GM23338 (cell line): ENCODE measurements around the gene ANKFN1. TPM values are rescaled to one million over a fixed set of nuclear protein-coding genes. Genes with fewer than 3 reads are reported as not detected.

Experiments used
- ATAC-seq: fragments of 200-7000 bp; cut with Tn5 transposase; 3 replicates; pipeline ENCODE4 v1.9.1; 2020
- DNase-seq: peaks from one replicate; pipeline ENCODE4 v3.0.0-alpha.2; 2015; ENCODE audit warnings: low spot score
- H2AFZ ChIP-seq: fragments of 200-600 bp; sonication (generic); 2 replicates; pipeline ENCODE4 v1.8.0; 2016; ENCODE audit warnings: antibody characterized with exemption, mild to moderate bottlenecking, moderate library complexity
- H3F3A ChIP-seq: fragments of 200-600 bp; sonication (generic); replicated peaks from 2 replicates; pipeline ENCODE4 v1.8.0; 2017; ENCODE audit warnings: antibody characterized with exemption, mixed run types, low read depth
- H3K27ac ChIP-seq: fragments of 200-600 bp; sonication (generic); 2 replicates; pipeline ENCODE4 v1.6.1; 2016; ENCODE audit warnings: low read depth
- H3K27me3 ChIP-seq: fragments of 200-600 bp; sonication (generic); 2 replicates; pipeline ENCODE4 v1.8.0; 2016; ENCODE audit warnings: mild to moderate bottlenecking, mixed run types, moderate library complexity; ENCODE audit not compliant: insufficient read depth
- H3K36me3 ChIP-seq: fragments of 200-600 bp; sonication (generic); 2 replicates; pipeline ENCODE4 v1.8.0; 2016; ENCODE audit warnings: mild to moderate bottlenecking; ENCODE audit not compliant: insufficient read depth
- H3K4me1 ChIP-seq: fragments of 200-600 bp; sonication (generic); 2 replicates; pipeline ENCODE4 v1.8.0; 2016; ENCODE audit warnings: mild to moderate bottlenecking, moderate library complexity; ENCODE audit not compliant: insufficient read depth
- H3K4me2 ChIP-seq: fragments of 200-600 bp; sonication (generic); 2 replicates; pipeline ENCODE4 v1.7.1; 2017; ENCODE audit warnings: mixed run types
- H3K4me3 ChIP-seq: fragments of 200-600 bp; sonication (generic); 2 replicates; pipeline ENCODE4 v1.6.1; 2016; ENCODE audit warnings: mixed run types
- H3K79me2 ChIP-seq: fragments of 200-600 bp; sonication (generic); replicated peaks from 2 replicates; pipeline ENCODE4 v1.8.0; 2017; ENCODE audit warnings: mild to moderate bottlenecking; ENCODE audit not compliant: insufficient read depth
- H3K9me2 ChIP-seq: fragments of 200-600 bp; sonication (generic); 2 replicates; pipeline ENCODE4 v1.8.0; 2017; ENCODE audit not compliant: insufficient read depth
- H4K20me1 ChIP-seq: fragments of 200-600 bp; sonication (generic); replicated peaks from 2 replicates; pipeline ENCODE4 v1.8.0; 2017; ENCODE audit warnings: mild to moderate bottlenecking; ENCODE audit not compliant: insufficient read depth
- H3K27ac Mint-ChIP-seq: 2 replicates; pipeline ENCODE4 v1.8.0; 2020; ENCODE audit warnings: inconsistent platforms, mild to moderate bottlenecking, moderate library complexity, mixed read lengths
- H3K27me3 Mint-ChIP-seq: 3 replicates; pipeline ENCODE4 v1.8.0; 2022; ENCODE audit warnings: low read depth, mild to moderate bottlenecking, moderate library complexity, mixed read lengths, inconsistent platforms; ENCODE audit not compliant: insufficient read depth, poor library complexity
- H3K36me3 Mint-ChIP-seq: 3 replicates; pipeline ENCODE4 v1.8.0; 2021; ENCODE audit warnings: low read depth, mild to moderate bottlenecking, inconsistent platforms, moderate library complexity, mixed read lengths
- H3K4me1 Mint-ChIP-seq: 3 replicates; pipeline ENCODE4 v1.8.0; 2020; ENCODE audit warnings: mild to moderate bottlenecking, inconsistent platforms, mixed read lengths
- H3K4me3 Mint-ChIP-seq: 3 replicates; pipeline ENCODE4 v1.8.0; 2021; ENCODE audit warnings: moderate library complexity, mild to moderate bottlenecking, inconsistent platforms, mixed read lengths
- H3K9me3 Mint-ChIP-seq: 3 replicates; pipeline ENCODE4 v1.8.0; 2020; ENCODE audit warnings: moderate library complexity, mild to moderate bottlenecking, inconsistent platforms, mixed read lengths
- CREB1 ChIP-seq: fragments of 250-450 bp; sonication (Bioruptor Pico); IDR thresholded peaks from 2 replicates; pipeline ENCODE4 v1.5.0; 2020; ENCODE audit warnings: low read depth, mild to moderate bottlenecking, moderate library complexity
- EZH2 ChIP-seq: fragments of 200-600 bp; sonication (generic); IDR thresholded peaks from one replicate; pipeline ENCODE4 v1.8.0; 2017; ENCODE audit warnings: antibody characterized with exemption, mild to moderate bottlenecking, low read depth; ENCODE audit not compliant: unreplicated experiment
- EZH2phosphoT487 ChIP-seq: fragments of 200-600 bp; sonication (generic); IDR thresholded peaks from one replicate; pipeline ENCODE4 v1.8.1; 2018; ENCODE audit warnings: antibody characterized with exemption; ENCODE audit not compliant: unreplicated experiment
- JUNB ChIP-seq: IDR thresholded peaks from one replicate; pipeline ENCODE4 v1.6.1; 2016; ENCODE audit warnings: antibody characterized with exemption; ENCODE audit not compliant: unreplicated experiment
- NANOG ChIP-seq: IDR thresholded peaks from 2 replicates; pipeline ENCODE4 v1.6.1; 2016; ENCODE audit warnings: antibody characterized with exemption, borderline replicate concordance
- POLR2AphosphoS5 ChIP-seq: IDR thresholded peaks from 2 replicates; pipeline ENCODE4 v1.6.1; 2016; ENCODE audit warnings: antibody characterized with exemption, low read depth
- STAT1 ChIP-seq: IDR thresholded peaks from one replicate; pipeline ENCODE4 v1.6.1; 2016; ENCODE audit warnings: antibody characterized with exemption; ENCODE audit not compliant: unreplicated experiment
- ZNF114 ChIP-seq: fragments of 250-450 bp; sonication (Bioruptor Pico); IDR thresholded peaks from 2 replicates; pipeline ENCODE4 v1.5.0; 2020; ENCODE audit warnings: mild to moderate bottlenecking, moderate library complexity
- ZNF331 ChIP-seq: fragments of 250-450 bp; sonication (Bioruptor Pico); IDR thresholded peaks from 2 replicates; pipeline ENCODE4 v1.5.0; 2020; ENCODE audit warnings: low read depth, mild to moderate bottlenecking, moderate library complexity
- polyA plus RNA-seq: library from polyadenylated mRNA; unstranded; fragments of >200 nt; fragmentation: Nextera tagmentation; extraction: Ambion mirVana; gene quantifications from 2 replicates; pipeline ENCODE4 v1.2.1, GENCODE V29; 2016
- total RNA-seq: library from RNA; depleted of rRNA; stranded (reverse); fragments of >200 nt; shearing (Covaris generic); gene quantifications from 2 replicates; pipeline ENCODE4 v1.2.3, GENCODE V29; 2014
- TF ChIP-seq, protein P1 (sequence below): fragments of 250-450 bp; sonication (Bioruptor Pico); IDR thresholded peaks from 2 replicates; pipeline ENCODE4 v1.5.0; 2020; ENCODE audit warnings: mild to moderate bottlenecking, moderate library complexity
- TF ChIP-seq, protein P2 (sequence below): IDR thresholded peaks from one replicate; pipeline ENCODE4 v1.6.1; 2018; ENCODE audit warnings: antibody characterized with exemption; ENCODE audit not compliant: unreplicated experiment
- TF ChIP-seq, protein P3 (sequence below), 2 experiments: fragments of 200-600 bp in 1 of 2; sonication (generic) in 1 of 2; conservative IDR thresholded peaks; 2 replicates each; pipeline versions ENCODE4 v1.5.1 to v1.6.1; 2016 to 2017; ENCODE audit warnings: antibody characterized with exemption in 2 of 2, low read depth in 2 of 2, mild to moderate bottlenecking in 2 of 2, moderate library complexity in 1 of 2
- TF ChIP-seq, protein P4 (sequence below): IDR thresholded peaks from 2 replicates; pipeline ENCODE4 v1.6.1; 2016; ENCODE audit warnings: antibody characterized with exemption

The ANKFN1 gene
- total and polyA plus RNA-seq, 2 experiments from 2014 or later: not detected

DNA sequence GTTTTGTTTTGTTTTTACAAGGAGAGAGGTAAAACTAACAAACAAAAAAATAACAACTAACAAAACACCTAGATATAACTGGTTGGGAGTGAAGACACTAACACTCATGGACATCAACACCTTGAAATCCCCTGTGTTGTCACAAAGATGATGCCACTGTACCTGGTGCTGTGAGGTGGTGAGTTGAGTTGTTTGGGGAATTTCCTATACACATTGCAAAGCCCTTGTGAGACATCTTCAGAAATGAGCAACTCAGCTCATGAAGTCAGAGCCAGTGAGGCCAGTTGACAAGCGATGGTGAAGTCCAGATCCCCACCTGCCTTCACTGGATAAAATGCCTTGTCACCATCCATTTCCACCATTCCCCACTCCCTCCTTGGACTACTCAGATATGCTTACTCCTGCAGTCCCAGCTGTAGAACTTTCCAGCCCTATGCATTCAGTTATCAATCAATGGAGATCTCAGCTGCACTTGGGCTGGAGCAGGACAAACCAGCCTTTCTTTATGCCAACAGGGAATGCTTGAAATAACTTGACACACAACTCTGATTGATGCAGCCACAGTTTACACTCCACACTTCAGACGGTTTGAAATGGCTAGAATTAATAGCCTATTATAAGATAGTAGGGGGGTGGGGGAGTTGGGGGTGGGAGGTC, 22.2 kb downstream of the ANKFN1 start:
- H3F3A ChIP-seq: no peaks in the 10 kb centered on the region
- peaks cover 4% of the 10 kb centered on the region; the same call in 1 of the 2 replicates for H3K4me1 ChIP-seq
- H3K36me3 Mint-ChIP-seq: no peaks in the 10 kb centered on the region
- no peaks in the 10 kb centered on the region for H3K27me3 Mint-ChIP-seq
- no peaks in the 10 kb centered on the region for H4K20me1 ChIP-seq
- H3K4me1 Mint-ChIP-seq: peaks cover 17% of the 10 kb centered on the region; the same call in 2 of the 3 replicates
- DNase-seq (no peak), ATAC-seq (no peak)
- H3K27ac ChIP-seq: no peak overlapping the region
- no peak overlapping the region for H3K4me2 ChIP-seq
- 0 out of 2 replicates have a peak, but pooled peaks cover 6% of the 10 kb centered on the region for H3K9me2 ChIP-seq
- no peak overlapping the region for H2AFZ ChIP-seq
- H3K9me3 Mint-ChIP-seq: no peaks in the 10 kb centered on the region
- H3K36me3 ChIP-seq: no peaks in the 10 kb centered on the region
- H3K4me3 ChIP-seq: no peak overlapping the region
- no peaks in the 10 kb centered on the region for H3K79me2 ChIP-seq
- TF ChIP-seq ZNF114 (CRISPR knock-in tag) (no peak), ZNF331 (CRISPR knock-in tag) (no peak), NANOG (no peak), EZH2phosphoT487 (no peak), POLR2AphosphoS5 (no peak), EZH2 (no peak), CREB1 (no peak), STAT1 (no peak), JUNB (no peak)
- TF ChIP-seq, protein P1, sequence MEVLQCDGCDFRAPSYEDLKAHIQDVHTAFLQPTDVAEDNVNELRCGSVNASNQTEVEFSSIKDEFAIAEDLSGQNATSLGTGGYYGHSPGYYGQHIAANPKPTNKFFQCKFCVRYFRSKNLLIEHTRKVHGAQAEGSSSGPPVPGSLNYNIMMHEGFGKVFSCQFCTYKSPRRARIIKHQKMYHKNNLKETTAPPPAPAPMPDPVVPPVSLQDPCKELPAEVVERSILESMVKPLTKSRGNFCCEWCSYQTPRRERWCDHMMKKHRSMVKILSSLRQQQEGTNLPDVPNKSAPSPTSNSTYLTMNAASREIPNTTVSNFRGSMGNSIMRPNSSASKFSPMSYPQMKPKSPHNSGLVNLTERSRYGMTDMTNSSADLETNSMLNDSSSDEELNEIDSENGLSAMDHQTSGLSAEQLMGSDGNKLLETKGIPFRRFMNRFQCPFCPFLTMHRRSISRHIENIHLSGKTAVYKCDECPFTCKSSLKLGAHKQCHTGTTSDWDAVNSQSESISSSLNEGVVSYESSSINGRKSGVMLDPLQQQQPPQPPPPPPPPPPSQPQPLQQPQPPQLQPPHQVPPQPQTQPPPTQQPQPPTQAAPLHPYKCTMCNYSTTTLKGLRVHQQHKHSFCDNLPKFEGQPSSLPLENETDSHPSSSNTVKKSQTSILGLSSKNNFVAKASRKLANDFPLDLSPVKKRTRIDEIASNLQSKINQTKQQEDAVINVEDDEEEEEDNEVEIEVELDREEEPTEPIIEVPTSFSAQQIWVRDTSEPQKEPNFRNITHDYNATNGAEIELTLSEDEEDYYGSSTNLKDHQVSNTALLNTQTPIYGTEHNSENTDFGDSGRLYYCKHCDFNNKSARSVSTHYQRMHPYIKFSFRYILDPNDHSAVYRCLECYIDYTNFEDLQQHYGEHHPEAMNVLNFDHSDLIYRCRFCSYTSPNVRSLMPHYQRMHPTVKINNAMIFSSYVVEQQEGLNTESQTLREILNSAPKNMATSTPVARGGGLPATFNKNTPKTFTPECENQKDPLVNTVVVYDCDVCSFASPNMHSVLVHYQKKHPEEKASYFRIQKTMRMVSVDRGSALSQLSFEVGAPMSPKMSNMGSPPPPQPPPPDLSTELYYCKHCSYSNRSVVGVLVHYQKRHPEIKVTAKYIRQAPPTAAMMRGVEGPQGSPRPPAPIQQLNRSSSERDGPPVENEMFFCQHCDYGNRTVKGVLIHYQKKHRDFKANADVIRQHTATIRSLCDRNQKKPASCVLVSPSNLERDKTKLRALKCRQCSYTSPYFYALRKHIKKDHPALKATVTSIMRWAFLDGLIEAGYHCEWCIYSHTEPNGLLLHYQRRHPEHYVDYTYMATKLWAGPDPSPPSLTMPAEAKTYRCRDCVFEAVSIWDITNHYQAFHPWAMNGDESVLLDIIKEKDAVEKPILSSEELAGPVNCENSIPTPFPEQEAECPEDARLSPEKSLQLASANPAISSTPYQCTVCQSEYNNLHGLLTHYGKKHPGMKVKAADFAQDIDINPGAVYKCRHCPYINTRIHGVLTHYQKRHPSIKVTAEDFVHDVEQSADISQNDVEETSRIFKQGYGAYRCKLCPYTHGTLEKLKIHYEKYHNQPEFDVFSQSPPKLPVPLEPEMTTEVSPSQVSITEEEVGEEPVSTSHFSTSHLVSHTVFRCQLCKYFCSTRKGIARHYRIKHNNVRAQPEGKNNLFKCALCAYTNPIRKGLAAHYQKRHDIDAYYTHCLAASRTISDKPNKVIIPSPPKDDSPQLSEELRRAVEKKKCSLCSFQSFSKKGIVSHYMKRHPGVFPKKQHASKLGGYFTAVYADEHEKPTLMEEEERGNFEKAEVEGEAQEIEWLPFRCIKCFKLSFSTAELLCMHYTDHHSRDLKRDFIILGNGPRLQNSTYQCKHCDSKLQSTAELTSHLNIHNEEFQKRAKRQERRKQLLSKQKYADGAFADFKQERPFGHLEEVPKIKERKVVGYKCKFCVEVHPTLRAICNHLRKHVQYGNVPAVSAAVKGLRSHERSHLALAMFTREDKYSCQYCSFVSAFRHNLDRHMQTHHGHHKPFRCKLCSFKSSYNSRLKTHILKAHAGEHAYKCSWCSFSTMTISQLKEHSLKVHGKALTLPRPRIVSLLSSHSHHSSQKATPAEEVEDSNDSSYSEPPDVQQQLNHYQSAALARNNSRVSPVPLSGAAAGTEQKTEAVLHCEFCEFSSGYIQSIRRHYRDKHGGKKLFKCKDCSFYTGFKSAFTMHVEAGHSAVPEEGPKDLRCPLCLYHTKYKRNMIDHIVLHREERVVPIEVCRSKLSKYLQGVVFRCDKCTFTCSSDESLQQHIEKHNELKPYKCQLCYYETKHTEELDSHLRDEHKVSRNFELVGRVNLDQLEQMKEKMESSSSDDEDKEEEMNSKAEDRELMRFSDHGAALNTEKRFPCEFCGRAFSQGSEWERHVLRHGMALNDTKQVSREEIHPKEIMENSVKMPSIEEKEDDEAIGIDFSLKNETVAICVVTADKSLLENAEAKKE (CRISPR knock-in tag): no peak
- TF ChIP-seq, protein P2, sequence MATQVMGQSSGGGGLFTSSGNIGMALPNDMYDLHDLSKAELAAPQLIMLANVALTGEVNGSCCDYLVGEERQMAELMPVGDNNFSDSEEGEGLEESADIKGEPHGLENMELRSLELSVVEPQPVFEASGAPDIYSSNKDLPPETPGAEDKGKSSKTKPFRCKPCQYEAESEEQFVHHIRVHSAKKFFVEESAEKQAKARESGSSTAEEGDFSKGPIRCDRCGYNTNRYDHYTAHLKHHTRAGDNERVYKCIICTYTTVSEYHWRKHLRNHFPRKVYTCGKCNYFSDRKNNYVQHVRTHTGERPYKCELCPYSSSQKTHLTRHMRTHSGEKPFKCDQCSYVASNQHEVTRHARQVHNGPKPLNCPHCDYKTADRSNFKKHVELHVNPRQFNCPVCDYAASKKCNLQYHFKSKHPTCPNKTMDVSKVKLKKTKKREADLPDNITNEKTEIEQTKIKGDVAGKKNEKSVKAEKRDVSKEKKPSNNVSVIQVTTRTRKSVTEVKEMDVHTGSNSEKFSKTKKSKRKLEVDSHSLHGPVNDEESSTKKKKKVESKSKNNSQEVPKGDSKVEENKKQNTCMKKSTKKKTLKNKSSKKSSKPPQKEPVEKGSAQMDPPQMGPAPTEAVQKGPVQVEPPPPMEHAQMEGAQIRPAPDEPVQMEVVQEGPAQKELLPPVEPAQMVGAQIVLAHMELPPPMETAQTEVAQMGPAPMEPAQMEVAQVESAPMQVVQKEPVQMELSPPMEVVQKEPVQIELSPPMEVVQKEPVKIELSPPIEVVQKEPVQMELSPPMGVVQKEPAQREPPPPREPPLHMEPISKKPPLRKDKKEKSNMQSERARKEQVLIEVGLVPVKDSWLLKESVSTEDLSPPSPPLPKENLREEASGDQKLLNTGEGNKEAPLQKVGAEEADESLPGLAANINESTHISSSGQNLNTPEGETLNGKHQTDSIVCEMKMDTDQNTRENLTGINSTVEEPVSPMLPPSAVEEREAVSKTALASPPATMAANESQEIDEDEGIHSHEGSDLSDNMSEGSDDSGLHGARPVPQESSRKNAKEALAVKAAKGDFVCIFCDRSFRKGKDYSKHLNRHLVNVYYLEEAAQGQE: no peak
- TF ChIP-seq, protein P3, sequence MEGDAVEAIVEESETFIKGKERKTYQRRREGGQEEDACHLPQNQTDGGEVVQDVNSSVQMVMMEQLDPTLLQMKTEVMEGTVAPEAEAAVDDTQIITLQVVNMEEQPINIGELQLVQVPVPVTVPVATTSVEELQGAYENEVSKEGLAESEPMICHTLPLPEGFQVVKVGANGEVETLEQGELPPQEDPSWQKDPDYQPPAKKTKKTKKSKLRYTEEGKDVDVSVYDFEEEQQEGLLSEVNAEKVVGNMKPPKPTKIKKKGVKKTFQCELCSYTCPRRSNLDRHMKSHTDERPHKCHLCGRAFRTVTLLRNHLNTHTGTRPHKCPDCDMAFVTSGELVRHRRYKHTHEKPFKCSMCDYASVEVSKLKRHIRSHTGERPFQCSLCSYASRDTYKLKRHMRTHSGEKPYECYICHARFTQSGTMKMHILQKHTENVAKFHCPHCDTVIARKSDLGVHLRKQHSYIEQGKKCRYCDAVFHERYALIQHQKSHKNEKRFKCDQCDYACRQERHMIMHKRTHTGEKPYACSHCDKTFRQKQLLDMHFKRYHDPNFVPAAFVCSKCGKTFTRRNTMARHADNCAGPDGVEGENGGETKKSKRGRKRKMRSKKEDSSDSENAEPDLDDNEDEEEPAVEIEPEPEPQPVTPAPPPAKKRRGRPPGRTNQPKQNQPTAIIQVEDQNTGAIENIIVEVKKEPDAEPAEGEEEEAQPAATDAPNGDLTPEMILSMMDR (conservative IDR thresholded peaks at IDR 0.05; ENCODE audit: low read depth in 2 of 2): no peak
- TF ChIP-seq, protein P4, sequence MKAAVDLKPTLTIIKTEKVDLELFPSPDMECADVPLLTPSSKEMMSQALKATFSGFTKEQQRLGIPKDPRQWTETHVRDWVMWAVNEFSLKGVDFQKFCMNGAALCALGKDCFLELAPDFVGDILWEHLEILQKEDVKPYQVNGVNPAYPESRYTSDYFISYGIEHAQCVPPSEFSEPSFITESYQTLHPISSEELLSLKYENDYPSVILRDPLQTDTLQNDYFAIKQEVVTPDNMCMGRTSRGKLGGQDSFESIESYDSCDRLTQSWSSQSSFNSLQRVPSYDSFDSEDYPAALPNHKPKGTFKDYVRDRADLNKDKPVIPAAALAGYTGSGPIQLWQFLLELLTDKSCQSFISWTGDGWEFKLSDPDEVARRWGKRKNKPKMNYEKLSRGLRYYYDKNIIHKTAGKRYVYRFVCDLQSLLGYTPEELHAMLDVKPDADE: no peak
- H3K27me3 ChIP-seq: no peaks in the 10 kb centered on the region
- no peak overlapping the region for H3K4me3 Mint-ChIP-seq
- H3K27ac Mint-ChIP-seq: no peak overlapping the region
